ENCODE results near the gene ZDHHC5.

ZDHHC5 gene

DNA sequence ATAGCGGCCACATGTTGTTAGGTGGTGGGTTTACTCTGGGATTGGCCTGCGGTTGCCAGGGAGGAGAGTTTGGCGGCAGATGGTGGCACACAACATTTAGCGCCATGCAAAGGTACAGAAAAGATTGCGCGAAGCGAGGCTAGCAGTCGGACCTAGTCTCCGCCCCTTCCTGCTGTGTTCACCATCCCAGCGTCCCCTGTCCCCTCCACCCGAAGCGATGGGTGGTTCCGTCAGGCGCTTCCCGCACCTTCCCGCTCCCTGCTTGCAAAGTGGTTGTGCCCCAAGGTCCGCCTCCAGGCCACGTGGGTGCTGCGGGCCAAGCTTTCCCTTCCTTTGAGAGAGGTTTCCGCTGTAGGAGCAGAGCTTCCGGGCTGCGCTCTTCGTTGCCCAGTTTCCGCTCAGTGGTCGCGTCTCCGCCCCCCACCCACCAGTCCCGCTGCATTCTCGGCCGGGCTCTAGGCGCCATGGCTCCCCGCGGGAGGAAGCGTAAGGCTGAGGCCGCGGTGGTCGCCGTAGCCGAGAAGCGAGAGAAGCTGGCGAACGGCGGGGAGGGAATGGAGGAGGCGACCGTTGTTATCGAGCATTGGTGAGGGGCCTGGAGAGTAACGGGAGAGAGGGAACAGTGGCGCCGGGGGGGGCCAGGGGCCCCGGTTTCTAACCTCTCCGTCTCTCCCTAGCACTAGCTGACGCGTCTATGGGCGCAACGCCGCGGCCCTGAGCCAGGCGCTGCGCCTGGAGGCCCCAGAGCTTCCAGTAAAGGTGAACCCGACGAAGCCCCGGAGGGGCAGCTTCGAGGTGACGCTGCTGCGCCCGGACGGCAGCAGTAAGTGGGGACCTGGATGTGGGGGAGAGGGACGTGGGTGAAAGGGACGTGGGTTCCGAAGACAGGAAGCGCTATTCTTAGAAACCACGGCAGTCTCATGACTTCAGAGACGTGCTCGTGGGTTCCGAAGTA is 73.5 kb downstream of the ZDHHC5 start, which contains the start of gene SELENOH:
SELENOH (plus strand) TSS at position 360 of the 955 bp plus-strand sequence; CDS start at position 465, 105 bp downstream.
- peaks cover 61% of the 10 kb centered on the region for H3K36me3 Mint-ChIP-seq (ENCODE audit: low read depth)
- H3K27me3 Mint-ChIP-seq (ENCODE audit: low read depth, poor library complexity) = no peaks in the 10 kb centered on the region
- peak within 1 kb of the TSS; percentile 99 for H3K27ac Mint-ChIP-seq
- TF ChIP-seq, protein P1, sequence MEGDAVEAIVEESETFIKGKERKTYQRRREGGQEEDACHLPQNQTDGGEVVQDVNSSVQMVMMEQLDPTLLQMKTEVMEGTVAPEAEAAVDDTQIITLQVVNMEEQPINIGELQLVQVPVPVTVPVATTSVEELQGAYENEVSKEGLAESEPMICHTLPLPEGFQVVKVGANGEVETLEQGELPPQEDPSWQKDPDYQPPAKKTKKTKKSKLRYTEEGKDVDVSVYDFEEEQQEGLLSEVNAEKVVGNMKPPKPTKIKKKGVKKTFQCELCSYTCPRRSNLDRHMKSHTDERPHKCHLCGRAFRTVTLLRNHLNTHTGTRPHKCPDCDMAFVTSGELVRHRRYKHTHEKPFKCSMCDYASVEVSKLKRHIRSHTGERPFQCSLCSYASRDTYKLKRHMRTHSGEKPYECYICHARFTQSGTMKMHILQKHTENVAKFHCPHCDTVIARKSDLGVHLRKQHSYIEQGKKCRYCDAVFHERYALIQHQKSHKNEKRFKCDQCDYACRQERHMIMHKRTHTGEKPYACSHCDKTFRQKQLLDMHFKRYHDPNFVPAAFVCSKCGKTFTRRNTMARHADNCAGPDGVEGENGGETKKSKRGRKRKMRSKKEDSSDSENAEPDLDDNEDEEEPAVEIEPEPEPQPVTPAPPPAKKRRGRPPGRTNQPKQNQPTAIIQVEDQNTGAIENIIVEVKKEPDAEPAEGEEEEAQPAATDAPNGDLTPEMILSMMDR (IDR thresholded peaks at IDR 0.05) = no peak
- peak within 1 kb of the TSS; percentile 99 for H3K4me3 Mint-ChIP-seq
- H3K4me1 Mint-ChIP-seq = peaks cover 47% of the 10 kb centered on the region
- no peaks in the 10 kb centered on the region for H3K9me3 Mint-ChIP-seq
- DNase-seq = peak; percentile 93

DNA sequence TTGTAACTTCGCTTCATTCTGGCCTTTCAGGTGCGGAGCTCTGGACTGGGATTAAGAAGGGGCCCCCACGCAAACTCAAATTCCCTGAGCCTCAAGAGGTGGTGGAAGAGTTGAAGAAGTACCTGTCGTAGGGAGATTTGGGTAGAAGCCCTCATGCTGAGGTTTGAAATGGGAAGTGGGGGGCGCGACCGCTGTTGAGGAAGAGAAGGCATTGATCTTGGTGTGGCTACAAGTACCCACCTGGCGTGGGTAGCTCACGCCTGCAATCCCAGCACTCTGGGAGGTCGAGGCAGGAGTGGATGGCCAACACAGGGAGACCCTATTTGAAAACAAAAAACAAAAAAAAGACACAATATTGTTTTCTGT is 74.2 kb downstream of the ZDHHC5 start:
- Mint-ChIP-seq H3K4me3 (peak overlapping the region; percentile 99), H3K27me3 (ENCODE audit: low read depth, poor library complexity) (no peaks in the 10 kb centered on the region), H3K9me3 (no peaks in the 10 kb centered on the region), H3K4me1 (peaks cover 47% of the 10 kb centered on the region), H3K27ac (peak overlapping the region; percentile 99), H3K36me3 (ENCODE audit: low read depth) (peaks cover 63% of the 10 kb centered on the region)
- TF ChIP-seq, protein P1 (IDR thresholded peaks at IDR 0.05) = no peak
- no peak for DNase-seq

DNA sequence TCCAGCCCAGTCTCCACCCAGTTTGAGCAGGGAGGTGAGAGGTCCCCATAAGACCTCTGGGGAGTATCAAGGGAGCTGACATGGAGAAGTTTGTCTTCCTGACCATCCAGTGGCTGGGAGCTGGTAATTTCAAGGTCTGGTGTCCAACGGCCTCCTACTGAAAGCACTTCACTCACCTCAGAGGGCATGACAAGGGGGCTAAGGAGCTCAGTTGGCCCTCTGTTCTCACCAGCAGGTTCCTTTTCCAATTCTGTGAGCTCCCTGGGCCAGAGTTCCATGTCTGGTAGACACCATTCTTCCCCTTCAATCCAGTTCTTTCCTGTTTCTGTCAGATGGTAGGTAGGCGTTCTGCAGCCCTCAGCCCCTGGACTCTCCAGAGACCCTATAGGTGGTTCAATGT is 76.4 kb downstream of the ZDHHC5 start:
- peak overlapping the region; percentile 63 for H3K4me3 Mint-ChIP-seq
- peaks cover 47% of the 10 kb centered on the region for H3K4me1 Mint-ChIP-seq
- peaks cover 46% of the 10 kb centered on the region for H3K36me3 Mint-ChIP-seq (ENCODE audit: low read depth)
- no peak for DNase-seq
- H3K27ac Mint-ChIP-seq = no peak overlapping the region
- H3K27me3 Mint-ChIP-seq (ENCODE audit: low read depth, poor library complexity) = no peaks in the 10 kb centered on the region
- no peaks in the 10 kb centered on the region for H3K9me3 Mint-ChIP-seq
- TF ChIP-seq, protein P1 (IDR thresholded peaks at IDR 0.05) = no peak

DNA sequence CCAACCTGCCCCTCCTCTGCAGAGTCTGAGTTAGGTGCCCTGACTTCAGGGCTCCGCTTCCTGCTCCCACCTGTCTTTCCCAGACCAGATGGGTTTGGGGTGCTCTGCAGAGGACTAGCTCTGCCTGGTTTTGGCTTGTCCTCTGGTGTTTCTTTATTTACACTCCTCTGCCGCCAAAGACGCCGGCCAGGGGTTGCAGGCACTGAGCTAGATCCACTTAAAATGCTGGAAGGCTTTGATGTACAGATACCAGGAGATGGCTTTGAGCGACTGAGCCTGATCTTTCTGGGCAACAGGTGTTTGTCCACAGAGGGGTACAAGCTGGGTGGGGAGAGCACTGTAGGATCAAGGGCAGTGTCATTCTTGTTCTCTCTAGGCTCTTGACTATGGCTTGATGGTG is 77.3 kb downstream of the ZDHHC5 start:
- DNase-seq = no peak
- no peaks in the 10 kb centered on the region for H3K27me3 Mint-ChIP-seq (ENCODE audit: low read depth, poor library complexity)
- TF ChIP-seq, protein P1 (IDR thresholded peaks at IDR 0.05) = no peak
- H3K4me3 Mint-ChIP-seq = no peak overlapping the region
- peak overlapping the region; percentile 86 for H3K27ac Mint-ChIP-seq
- H3K9me3 Mint-ChIP-seq = no peaks in the 10 kb centered on the region
- H3K36me3 Mint-ChIP-seq (ENCODE audit: low read depth) = peaks cover 41% of the 10 kb centered on the region
- peaks cover 47% of the 10 kb centered on the region for H3K4me1 Mint-ChIP-seq

DNA sequence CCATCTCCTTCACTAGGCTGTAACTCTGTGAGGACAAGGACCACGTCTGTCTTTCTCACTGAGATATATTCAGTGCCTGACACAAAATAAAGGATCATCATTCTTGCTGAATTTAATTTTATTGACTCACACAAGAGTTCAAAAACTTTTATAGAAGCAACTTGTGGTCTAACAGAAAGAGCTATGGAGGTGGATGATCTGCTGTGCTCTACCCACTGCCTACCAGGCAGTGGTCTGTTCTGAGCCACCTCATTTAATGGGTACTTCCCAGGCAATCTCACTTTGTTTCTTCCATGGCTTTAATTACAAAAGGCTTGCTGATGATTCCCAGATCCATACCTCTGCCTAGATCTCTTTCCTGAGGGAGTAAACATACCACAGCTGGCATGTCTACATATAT is 79.0 kb downstream of the ZDHHC5 start:
- H3K27ac Mint-ChIP-seq = peak overlapping the region; percentile 57

More for the DNA sequence above, 79.0 kb downstream of the ZDHHC5 start:
- Mint-ChIP-seq H3K36me3 (ENCODE audit: low read depth) (peaks cover 43% of the 10 kb centered on the region), H3K27me3 (ENCODE audit: low read depth, poor library complexity) (no peaks in the 10 kb centered on the region), H3K4me1 (peaks cover 38% of the 10 kb centered on the region), H3K4me3 (no peak overlapping the region), H3K9me3 (no peaks in the 10 kb centered on the region)
- TF ChIP-seq, protein P1 (IDR thresholded peaks at IDR 0.05) = no peak
- no peak for DNase-seq
